AG09319 (cell line): ENCODE results near the gene AHNAK2.

Experiments used
- DNase-seq: peaks from one replicate; pipeline ENCODE4 v3.0.0-alpha.2; 2010; ENCODE audit warnings: low read depth; ENCODE audit errors: extremely low read depth
- CTCF ChIP-seq: IDR thresholded peaks from 2 replicates; pipeline ENCODE4 v1.5.1; 2011; ENCODE audit warnings: low read depth, mild to moderate bottlenecking, inconsistent platforms, low read length, moderate library complexity

AHNAK2 gene

GRCh38 chr14:104998801-104999200, 20.6 kb upstream of the AHNAK2 start:
- no peak for TF ChIP-seq CTCF
- no peak for DNase-seq

GRCh38 chr14:104996483-104996882, 18.3 kb upstream of the AHNAK2 start:
- TF ChIP-seq CTCF, result no peak
- DNase-seq, result no peak

- TF ChIP-seq CTCF, result no peak
- DNase-seq, result no peak
Measured at GRCh38 chr14:104996032-104996431, 17.9 kb upstream of the AHNAK2 start.

- DNase-seq, result no peak
- no peak for TF ChIP-seq CTCF
Measured at GRCh38 chr14:104994978-104995377, 16.8 kb upstream of the AHNAK2 start.

GRCh38 chr14:104993808-104994591, 15.8 kb upstream of the AHNAK2 start:
- TF ChIP-seq CTCF, result no peak
- DNase-seq, result no peak

- no peak for DNase-seq
- no peak for TF ChIP-seq CTCF
Measured at GRCh38 chr14:104993306-104993705, 15.1 kb upstream of the AHNAK2 start.

GRCh38 chr14:104992501-104992900, 14.3 kb upstream of the AHNAK2 start:
- no peak for DNase-seq
- TF ChIP-seq CTCF, result no peak
